Transverse colon (tissue), 4 donors: ENCODE results near the gene DDX51.

Experiments
- CTCF ChIP-seq, 5 experiments: fragments of 200-600 bp in 3 of 5; fragments of 450-650 bp in 2 of 5; sonication (generic) in 3 of 5; IDR thresholded peaks; 1 replicate in 2 of 5; 2 replicates in 3 of 5; pipeline ENCODE4 v1.5.1; 2016 to 2017; ENCODE audit warnings: antibody characterized with exemption in 5 of 5, inconsistent platforms in 3 of 5, mild to moderate bottlenecking in 2 of 5, moderate library complexity in 1 of 5
- EP300 ChIP-seq: sonication (generic); formaldehyde crosslinking; IDR thresholded peaks from one replicate; pipeline ENCODE4 v1.6.1; 2017; ENCODE audit warnings: antibody characterized with exemption, low read depth
- POLR2A ChIP-seq: fragments of 450-650 bp; IDR thresholded peaks from one replicate; pipeline ENCODE4 v1.6.1; 2016; ENCODE audit warnings: antibody characterized with exemption, mild to moderate bottlenecking, moderate library complexity
- POLR2AphosphoS5 ChIP-seq, 3 donors: sonication (generic); formaldehyde crosslinking; IDR thresholded peaks; one replicate each; pipeline ENCODE4 v1.6.1; 2016; ENCODE audit warnings: antibody characterized with exemption in 3 of 3

DNA sequence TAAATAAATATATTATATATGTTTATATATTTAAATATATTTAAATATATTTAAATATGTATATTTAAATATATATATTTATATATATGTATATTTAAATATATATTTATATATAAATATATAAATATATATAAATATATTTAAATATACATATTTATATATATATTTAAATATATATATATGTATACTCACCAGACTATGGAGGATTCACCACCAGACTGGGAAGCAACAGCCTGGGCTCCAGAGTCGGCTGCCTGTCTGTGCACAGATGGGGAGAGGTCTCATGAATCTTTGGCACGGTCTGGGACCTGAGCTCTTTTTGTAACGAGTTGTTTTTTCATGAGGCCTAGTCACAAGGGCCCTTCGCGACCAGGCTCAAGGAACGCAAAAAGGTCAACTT lies 21.5 kb upstream of the DDX51 start:
- no peak for TF ChIP-seq CTCF (IDR thresholded peaks at IDR 0.05)
- no peak for TF ChIP-seq POLR2A
- TF ChIP-seq EP300, result no peak
- no peak for TF ChIP-seq POLR2AphosphoS5 (IDR thresholded peaks at IDR 0.05)
